Parathyroid adenoma (tissue), 2 donors: Measurements from ENCODE around the gene KNDC1.

Experiments used
- H2AFZ ChIP-seq: fragments of 300-600 bp; sonication (generic); one replicate; pipeline ENCODE4 v1.7.0; 2017; ENCODE audit warnings: antibody characterized with exemption, mild to moderate bottlenecking
- H3K27ac ChIP-seq: fragments of 300-600 bp; sonication (generic); one replicate; pipeline ENCODE4 v1.7.0; 2017
- H3K27me3 ChIP-seq: fragments of 300-600 bp; sonication (generic); one replicate; pipeline ENCODE4 v1.7.0; 2017; ENCODE audit warnings: low read length; ENCODE audit not compliant: control insufficient read depth, insufficient read depth
- H3K36me3 ChIP-seq: fragments of 300-600 bp; sonication (generic); one replicate; pipeline ENCODE4 v1.7.0; 2017; ENCODE audit warnings: low read length; ENCODE audit not compliant: control insufficient read depth, insufficient read depth
- H3K4me1 ChIP-seq: fragments of 300-600 bp; sonication (generic); one replicate; pipeline ENCODE4 v1.7.0; 2017; ENCODE audit warnings: control low read depth
- H3K4me2 ChIP-seq: fragments of 300-600 bp; sonication (generic); one replicate; pipeline ENCODE4 v1.7.0; 2017; ENCODE audit warnings: low read length
- H3K4me3 ChIP-seq: fragments of 300-600 bp; sonication (generic); one replicate; pipeline ENCODE4 v1.7.0; 2017; ENCODE audit warnings: low read depth, low read length
- H3K79me2 ChIP-seq: fragments of 300-600 bp; sonication (generic); one replicate; pipeline ENCODE4 v1.7.0; 2017; ENCODE audit warnings: control low read depth
- H3K9ac ChIP-seq: fragments of 300-600 bp; sonication (generic); one replicate; pipeline ENCODE4 v1.7.0; 2017; ENCODE audit warnings: mild to moderate bottlenecking
- H3K9me3 ChIP-seq: fragments of 300-600 bp; sonication (generic); one replicate; pipeline ENCODE4 v1.7.0; 2017; ENCODE audit warnings: low read length; ENCODE audit not compliant: control insufficient read depth
- TF ChIP-seq, protein P1 (sequence below): fragments of 300-600 bp; sonication (generic); IDR thresholded peaks from one replicate; pipeline ENCODE4 v1.7.0; 2017; ENCODE audit warnings: antibody characterized with exemption, mild to moderate bottlenecking
- donor health status: primary hyperparathyroidism.

KNDC1 gene

DNA sequence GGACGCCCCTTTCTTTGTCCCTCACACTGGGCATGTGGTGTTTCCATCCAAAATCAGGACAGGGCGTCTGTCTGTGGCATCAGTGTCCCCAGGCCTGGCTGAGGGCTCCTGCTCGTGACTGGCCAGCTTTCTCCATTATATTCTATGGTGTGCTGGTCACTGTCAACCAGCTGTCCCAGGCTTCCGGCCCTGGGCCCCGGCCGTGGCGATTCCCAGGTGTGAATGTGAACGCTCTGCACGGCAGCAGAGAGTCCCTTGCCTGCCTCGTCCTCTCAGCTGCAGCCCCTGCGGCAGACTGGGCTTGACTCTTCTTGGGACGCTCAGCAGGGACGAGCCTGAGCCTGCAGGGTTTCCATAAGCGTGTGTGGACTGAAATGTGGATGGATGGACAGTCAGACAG is 64.1 kb downstream of the KNDC1 start:
- Histone ChIP-seq H3K4me1 (no peaks in the 10 kb centered on the region), H3K27me3 (no peaks in the 10 kb centered on the region), H3K79me2 (no peaks in the 10 kb centered on the region), H3K9me3 (no peaks in the 10 kb centered on the region), H3K9ac (no peak overlapping the region), H3K36me3 (no peaks in the 10 kb centered on the region), H3K27ac (no peak overlapping the region), H3K4me3 (no peak overlapping the region), H3K4me2 (no peak overlapping the region), H2AFZ (no peak overlapping the region)
- TF ChIP-seq, protein P1, sequence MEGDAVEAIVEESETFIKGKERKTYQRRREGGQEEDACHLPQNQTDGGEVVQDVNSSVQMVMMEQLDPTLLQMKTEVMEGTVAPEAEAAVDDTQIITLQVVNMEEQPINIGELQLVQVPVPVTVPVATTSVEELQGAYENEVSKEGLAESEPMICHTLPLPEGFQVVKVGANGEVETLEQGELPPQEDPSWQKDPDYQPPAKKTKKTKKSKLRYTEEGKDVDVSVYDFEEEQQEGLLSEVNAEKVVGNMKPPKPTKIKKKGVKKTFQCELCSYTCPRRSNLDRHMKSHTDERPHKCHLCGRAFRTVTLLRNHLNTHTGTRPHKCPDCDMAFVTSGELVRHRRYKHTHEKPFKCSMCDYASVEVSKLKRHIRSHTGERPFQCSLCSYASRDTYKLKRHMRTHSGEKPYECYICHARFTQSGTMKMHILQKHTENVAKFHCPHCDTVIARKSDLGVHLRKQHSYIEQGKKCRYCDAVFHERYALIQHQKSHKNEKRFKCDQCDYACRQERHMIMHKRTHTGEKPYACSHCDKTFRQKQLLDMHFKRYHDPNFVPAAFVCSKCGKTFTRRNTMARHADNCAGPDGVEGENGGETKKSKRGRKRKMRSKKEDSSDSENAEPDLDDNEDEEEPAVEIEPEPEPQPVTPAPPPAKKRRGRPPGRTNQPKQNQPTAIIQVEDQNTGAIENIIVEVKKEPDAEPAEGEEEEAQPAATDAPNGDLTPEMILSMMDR, result no peak

DNA sequence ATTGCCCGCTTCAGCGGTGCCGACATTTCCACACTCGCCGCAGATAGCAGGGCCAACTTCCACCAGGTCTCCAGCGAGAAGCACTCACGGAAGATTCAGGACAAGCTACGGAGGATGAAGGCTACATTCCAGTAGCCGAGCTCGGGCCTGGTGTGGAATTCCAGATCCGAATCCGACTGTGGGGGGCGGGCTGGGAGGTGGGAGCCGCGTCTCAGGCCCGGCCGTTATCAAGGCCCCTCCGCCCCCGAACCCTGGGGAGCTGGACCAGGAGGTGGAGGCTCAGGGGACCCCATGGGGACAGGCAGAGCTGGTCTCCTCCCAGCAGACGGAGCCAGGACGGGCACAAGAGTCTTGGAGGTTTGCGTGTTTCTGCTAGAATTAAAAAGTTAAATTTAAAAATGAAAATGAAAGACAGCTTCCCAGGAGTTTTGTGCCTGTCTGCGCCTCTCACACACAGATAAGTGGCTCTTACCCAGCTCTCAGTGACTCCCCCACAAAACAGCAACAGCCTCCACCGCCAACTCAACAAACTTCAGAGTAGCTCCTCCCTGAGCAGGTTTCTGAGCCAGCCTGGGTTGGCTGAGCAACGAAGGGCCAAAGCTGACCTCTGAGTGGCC is 64.8 kb downstream of the KNDC1 start:
- Histone ChIP-seq H3K27ac (no peak overlapping the region), H3K79me2 (no peaks in the 10 kb centered on the region), H3K4me1 (no peaks in the 10 kb centered on the region), H3K36me3 (no peaks in the 10 kb centered on the region), H3K4me2 (no peak overlapping the region), H3K4me3 (no peak overlapping the region), H2AFZ (no peak overlapping the region), H3K27me3 (no peaks in the 10 kb centered on the region), H3K9me3 (no peaks in the 10 kb centered on the region), H3K9ac (no peak overlapping the region)
- TF ChIP-seq, protein P1, result no peak

DNA sequence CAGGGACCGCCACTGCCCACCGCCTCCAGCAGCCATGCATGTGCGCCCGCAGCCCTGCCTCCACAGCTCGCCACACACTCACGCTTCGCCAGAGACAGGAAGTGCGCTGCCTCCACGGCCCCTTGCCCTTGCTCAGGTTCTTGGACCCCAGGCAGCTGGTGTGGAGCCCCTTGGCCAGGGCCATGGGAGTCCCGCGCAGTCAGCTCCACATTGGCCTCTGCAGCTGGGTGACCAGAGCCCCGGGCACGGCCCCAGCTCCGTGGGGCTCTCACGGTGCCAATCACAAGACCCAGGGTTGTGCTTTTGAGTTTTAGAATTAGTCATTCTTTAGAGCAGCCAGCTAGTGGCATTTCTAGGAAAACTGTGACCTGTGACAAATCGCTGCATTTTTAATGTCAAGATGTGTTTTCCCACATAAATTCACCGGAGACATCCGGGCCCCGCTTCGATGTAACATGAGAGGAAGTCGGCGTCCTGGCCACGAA is 65.7 kb downstream of the KNDC1 start:
- Histone ChIP-seq H3K4me1 (no peaks in the 10 kb centered on the region), H3K79me2 (no peaks in the 10 kb centered on the region), H3K9ac (no peak overlapping the region), H2AFZ (no peak overlapping the region), H3K4me3 (no peak overlapping the region), H3K9me3 (no peaks in the 10 kb centered on the region), H3K27ac (no peak overlapping the region), H3K36me3 (no peaks in the 10 kb centered on the region), H3K4me2 (no peak overlapping the region), H3K27me3 (no peaks in the 10 kb centered on the region)
- TF ChIP-seq, protein P1, result no peak

DNA sequence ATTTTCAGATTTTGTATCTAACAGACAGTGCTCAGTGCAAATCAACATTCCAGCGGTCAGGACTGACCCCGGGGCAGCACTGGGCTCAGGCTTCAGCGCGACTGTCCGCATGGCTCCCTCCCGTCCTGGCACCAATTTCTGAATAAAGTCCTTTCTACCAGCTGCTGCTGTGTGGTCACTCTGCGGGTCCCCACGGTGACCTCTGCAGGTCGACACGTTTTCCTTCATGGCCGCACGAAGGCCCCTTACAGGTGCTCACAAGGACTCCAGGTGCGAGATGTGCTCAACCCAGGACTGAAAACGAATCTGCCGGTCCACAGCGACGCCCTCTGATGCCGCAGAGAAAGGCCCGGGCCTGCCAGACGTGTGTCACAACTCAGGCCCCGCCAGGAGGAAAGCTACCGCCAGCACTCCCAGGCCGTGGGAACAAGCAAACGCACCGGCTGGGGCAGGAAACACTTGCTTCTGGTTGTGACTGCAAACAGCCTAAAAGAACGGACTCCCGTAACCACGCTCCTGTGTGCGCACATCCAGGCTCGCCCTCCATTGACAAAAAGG is 66.3 kb downstream of the KNDC1 start:
- H3K4me3 ChIP-seq, result no peak overlapping the region
- no peaks in the 10 kb centered on the region for H3K9me3 ChIP-seq
- H3K4me2 ChIP-seq, result no peak overlapping the region
- no peak overlapping the region for H2AFZ ChIP-seq
- no peaks in the 10 kb centered on the region for H3K79me2 ChIP-seq
- TF ChIP-seq, protein P1, result no peak
- no peak overlapping the region for H3K9ac ChIP-seq
- no peaks in the 10 kb centered on the region for H3K27me3 ChIP-seq
- no peaks in the 10 kb centered on the region for H3K4me1 ChIP-seq
- no peaks in the 10 kb centered on the region for H3K36me3 ChIP-seq
- no peak overlapping the region for H3K27ac ChIP-seq

DNA sequence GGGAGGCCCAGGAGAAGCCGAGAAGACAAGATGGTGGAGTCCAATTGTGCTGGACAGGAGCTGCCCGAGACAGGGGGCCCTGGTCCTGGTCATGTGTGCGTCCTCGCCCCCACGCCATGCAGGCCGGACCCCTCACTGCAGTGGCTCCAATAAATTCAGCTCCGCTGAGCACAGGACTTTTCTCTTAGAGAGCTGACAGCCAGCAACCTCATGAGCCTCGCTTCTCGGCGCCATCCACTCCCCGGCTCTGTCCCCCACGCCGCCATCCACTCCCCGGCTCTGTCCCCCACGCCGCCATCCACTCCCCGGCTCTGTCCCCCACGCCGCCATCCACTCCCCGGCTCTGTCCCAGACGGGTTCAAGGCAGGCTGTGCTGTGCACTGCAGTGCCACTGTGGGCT is 67.2 kb downstream of the KNDC1 start:
- TF ChIP-seq, protein P1, result no peak
- no peaks in the 10 kb centered on the region for H3K9me3 ChIP-seq
- no peak overlapping the region for H3K4me3 ChIP-seq
- H3K27me3 ChIP-seq, result no peaks in the 10 kb centered on the region
- H3K9ac ChIP-seq, result no peak overlapping the region
- no peak overlapping the region for H3K27ac ChIP-seq
- no peaks in the 10 kb centered on the region for H3K4me1 ChIP-seq
- no peak overlapping the region for H2AFZ ChIP-seq
- H3K4me2 ChIP-seq, result no peak overlapping the region
- H3K36me3 ChIP-seq, result no peaks in the 10 kb centered on the region
- no peaks in the 10 kb centered on the region for H3K79me2 ChIP-seq
